Stimulated activated CD8-positive, alpha-beta memory T cell treated with anti-CD3 and anti-CD28 coated beads, Interleukin-4, amount 100 ng/mL, for 24 hours (primary cell): ENCODE measurements around the gene TKT.

Experiments used
- DNase-seq: peaks from one replicate; pipeline ENCODE4 v3.0.0-alpha.2; 2020; ENCODE audit warnings: low read depth

Gene TKT

DNA sequence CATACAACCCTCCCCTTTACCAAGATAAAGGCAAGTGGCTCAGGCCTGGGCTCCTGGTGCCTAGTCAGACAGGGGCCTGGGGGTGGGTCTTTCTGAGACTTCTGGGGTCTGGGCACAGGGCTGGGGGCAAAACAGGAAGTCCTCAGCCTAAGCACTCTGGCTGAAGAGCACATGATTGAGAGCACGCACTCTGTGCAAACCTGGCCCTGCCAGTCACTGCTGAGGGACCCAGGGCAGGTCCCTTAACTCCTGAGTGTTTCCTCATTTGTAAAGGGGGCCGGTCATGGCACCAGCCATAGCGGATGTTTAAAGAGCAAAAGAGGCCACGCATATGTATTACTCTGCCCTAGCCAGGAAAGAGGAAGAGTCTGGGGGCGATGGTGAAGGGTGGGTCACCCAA, 16.0 kb downstream of the TKT start:
- no peak for DNase-seq

DNA sequence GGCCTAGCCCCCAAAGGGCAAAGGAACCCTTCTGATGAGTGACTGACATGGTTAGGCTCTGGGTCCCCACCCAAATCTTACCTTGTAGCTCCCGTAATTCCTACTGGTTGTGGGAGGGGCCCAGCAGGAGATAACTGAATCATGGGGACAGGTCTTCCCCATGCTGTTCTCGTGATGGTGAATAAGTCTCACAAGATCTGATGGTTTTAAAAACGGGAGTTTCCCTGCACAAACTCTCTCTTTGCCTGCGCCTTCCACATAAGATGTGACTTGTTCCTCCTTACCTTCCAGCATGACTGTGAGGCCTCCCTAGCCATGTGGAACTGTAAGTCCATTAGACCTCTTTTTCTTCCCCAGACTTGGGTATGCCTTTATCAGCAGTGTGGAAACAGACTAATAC, 16.9 kb downstream of the TKT start:
- DNase-seq, result no peak

DNA sequence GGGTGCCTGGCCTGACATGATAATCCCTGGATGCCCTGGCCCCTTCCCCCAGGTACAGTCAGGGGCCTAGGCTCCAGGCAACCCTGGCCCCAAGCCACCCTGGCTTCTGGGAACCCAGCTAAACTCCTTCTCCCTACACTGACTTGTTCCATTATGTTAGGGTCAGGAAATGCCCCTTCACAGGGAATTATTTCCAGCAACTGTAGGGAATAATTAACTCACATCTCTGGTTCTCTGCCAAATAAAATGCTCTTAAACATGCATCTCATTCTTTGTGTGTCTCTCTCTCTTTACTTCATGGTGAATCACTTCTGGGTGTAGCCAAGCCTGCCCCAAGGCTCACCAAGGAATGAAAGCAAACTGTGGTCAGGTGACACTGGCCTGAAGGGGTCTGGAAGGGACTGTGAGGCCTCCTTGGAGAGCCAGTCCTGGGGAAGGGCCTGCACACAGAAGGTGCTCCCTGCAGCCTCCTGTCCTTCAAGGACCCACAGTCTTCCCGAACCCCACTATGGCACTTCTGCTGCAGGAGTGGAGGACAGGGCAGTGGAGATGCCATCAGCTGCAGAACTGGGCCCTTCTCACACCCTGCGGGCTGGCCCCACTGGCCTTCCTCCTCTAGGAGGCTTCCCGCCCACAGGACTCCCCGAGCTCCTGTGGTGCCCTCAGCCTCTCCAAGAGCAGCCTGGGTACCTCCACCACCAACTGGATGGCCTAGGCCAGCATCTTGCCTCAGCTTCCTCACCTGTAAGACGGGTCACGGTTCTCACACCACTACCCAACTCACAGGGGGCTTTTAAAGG, 17.6 kb downstream of the TKT start:
- DNase-seq, result no peak

DNA sequence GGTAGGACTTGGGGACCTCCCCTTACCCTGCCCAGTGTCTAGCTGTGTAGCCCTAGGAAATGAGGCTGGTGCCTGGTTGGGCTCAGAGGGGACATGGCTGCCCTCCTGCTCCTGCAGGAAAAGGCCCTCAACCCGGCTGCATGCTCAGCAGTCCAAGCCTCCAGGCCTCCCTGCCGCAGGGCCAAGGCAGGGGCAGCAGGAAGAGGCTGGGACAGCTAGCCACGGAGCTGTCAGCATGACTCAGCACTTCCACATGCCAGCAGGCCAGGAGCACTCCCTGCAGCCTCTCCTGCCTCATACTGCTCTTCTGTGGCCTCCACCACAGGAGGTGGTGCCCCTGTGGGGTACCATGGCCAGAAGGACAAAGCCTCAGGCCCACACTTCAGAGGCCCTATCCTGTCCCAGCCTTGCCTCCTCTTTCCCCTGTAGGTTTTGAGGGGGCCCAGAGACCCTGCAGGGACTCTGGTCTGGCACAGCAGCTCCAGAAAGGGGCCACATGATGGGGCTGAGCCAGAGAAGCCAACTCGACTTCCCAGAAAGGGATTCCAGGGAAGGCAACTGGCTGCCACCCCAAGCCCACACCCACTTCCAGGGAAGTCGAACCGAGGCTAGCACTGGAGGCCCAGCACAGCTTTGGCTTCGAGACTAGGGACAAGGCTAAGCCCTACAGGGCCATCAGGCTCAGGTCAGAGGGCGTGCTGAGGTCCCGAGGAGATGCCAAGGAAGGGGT, 19.5 kb downstream of the TKT start:
- no peak for DNase-seq

DNA sequence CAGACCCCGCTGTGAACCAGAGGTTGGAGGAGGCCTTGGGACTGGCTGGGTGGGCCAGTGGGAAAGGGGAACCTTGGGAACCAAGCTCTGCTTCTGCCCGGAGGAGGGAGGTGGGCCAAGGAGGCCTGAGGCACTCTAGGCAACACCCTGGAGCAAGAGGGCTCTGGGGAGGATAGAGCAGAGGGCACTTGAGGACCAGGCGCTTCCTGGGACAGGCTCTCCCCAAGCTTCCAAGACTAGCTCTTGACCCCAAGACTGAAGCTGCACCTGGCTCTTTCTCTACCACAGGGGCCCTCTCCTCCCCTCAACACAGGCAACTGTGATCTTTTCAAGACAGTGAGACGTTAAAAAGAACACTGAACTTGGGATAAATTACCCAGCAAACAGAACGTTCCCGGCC, 20.3 kb downstream of the TKT start:
- no peak for DNase-seq

DNA sequence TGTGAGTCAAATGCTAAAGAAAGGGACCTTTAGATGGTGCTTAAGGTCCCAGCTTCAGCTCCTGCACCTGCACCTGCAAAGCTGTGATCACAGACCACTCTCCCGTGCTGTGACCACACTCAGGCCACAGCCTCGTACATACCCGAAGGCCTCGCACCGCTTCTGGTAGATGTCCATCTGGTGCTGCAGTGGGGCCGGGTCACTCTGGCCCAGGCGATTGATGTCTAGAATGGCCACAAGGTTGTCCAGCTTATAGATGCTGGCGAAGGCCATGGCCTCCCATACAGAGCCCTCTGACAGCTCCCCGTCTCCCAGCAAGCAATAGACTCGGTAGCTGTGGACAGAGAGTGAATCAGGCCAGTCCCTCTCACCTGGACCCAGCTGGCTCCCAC, 21.0 kb downstream of the TKT start:
- no peak for DNase-seq

DNA sequence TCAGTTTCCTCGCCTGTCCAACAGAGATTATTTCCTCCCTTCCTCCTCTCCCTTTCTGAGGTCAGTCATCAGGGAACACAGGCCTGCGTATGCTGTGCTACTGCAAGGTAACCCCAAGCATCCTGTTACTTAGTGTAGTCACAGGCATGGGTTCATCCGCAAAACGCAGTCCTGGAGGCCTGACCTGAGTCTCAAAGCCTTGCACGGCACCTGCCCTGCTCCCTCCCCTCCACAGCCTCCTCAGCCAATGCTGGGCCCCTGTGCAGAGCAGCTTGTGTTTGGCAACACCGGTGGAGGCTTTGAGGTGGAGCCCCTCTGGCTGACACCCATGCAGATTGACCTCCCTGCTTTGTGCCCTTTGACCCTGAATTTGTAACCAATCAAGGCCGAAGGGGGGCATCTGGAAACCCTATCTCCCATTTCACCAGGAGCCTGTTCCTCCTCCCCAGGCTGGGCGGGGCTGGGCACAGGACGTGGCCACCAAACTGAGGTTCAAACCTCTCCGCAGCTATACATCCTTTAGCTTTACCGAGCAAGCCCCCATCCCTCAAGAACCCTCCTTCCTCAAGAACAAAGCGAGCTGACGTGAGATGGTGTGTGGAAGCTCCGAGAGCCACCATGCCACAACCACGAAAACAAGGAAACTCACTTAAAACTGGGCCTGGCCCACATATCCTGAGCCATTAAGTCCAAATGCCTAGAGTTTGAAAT, 21.5 kb downstream of the TKT start:
- DNase-seq, result no peak

DNA sequence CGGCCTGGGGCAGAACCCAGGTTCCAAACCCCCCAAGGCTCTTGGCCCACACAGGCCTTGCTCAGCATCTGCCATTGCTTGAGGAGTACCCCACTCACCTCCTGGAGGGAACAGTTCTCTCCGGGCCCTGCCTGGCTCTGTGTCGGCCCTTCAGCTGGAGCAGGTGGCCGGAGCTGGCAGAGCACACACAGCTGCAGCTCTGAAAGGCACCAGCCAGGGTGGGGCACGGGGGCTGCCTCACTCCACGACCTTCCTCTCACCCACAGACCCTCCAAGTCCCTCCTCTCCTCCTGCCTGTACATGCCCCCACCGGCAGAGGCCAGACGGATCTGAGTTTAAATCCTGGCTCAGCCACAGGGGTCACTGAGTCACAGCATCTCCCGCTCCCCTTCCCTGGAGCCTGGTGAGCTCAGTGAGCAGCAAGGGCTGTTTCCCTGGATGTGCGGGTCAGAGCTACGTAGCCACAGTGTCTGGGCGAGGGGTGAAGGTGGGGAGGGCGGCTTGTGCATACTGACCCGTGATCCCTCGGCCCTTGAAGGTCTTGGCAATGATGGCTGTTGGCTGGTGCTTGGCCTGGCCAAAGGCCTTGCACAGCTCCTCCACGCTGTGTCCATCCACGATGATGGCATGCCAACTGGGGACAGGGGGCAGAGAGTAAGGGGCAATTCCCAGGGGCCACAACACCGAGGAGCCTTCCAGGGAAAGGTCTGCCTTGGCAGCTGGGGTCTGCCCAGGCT, 23.0 kb downstream of the TKT start:
- DNase-seq, result no peak

DNA sequence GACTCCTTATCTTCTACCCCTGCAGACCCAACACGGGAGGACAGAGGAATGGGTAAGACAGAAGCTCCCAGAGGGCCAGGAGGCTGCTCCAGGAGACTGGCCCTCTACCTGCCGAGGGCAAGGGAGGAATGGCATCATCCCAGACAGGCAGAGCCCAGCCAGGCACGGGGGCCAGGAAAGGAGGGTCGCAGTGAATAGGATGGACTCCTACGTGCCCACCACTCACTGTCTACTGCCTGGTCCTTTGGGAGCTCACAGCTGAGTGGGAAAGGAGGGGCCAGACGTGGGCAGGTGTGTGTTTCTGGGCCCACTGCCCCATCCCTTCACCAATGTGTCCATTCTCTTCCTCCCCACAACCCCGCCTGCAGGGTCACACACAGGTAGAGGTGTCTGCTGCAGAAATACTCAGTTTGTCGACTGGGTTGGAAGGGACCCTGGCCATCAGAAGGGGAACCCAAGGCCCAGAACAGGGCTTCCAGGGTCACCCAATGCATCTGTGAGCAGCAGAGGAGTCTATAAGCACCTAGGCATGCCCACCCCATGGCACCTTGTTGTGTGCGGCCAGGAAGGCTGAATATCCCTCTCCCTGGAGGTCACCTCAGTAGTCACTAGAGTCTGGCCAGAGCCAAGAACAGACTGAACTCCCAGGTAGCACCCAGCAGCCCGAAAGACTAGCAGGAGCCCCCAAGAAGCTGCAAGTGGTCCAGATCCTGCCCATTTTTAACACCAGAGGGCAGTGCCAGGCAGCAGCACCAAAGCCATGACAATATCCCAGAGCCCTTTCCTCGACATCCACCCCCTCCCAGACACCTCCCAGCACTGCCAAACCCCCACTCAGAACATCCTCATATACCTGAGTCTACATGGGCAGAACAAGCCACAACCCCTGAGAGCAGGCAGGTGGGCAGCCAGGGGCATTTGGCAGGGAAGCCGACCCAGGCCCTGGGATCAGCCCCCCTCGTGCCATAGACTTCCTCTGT, 24.0 kb downstream of the TKT start:
- no peak for DNase-seq

DNA sequence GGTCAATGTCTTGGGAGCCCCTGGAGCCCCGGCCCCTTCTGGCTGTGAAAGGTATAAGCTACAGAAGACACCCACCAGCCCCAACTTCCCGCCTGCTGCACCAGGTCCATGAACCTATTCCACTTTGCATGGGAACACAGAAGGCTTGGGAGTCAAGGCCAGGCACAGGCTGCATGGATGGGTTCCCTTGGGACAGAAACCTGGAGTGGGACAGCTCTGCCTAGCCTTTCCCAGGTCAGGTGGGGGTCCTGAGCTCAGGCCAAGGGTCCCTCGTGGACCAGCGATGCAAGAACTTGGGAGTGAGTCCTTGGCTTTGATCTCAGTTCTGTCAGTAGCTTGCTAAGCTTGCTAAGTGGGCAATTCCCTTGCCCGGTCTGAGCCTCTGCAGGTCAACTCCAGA, 25.0 kb downstream of the TKT start:
- DNase-seq, result no peak

DNA sequence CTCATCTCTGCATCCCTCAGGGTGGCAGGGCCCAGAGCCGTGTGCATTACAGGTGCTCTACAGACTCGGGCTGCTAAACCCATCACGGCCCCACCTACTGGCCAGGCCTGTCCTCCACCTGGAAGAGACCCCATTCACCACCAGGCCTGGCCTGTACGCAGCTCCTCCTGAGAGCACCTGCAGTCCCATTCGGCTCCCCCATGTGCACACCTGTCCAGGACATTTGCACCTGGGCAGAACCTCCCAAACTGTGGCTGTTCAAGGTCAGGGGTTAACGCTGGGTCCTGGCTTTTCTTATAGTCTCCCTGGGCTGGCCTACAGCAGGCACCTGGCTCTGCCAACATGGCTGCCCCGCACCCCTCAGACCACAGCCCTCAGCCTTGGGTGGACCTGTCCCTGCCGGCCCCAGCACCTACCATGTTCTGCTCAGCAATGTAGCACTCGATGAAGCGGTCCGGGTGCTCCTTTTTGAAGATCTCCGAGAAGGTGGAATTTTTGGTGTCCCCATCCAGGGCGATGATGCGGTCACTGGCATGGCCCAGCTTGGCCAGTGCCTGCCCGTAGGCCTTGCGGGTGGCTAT, 25.7 kb downstream of the TKT start:
- no peak for DNase-seq

DNA sequence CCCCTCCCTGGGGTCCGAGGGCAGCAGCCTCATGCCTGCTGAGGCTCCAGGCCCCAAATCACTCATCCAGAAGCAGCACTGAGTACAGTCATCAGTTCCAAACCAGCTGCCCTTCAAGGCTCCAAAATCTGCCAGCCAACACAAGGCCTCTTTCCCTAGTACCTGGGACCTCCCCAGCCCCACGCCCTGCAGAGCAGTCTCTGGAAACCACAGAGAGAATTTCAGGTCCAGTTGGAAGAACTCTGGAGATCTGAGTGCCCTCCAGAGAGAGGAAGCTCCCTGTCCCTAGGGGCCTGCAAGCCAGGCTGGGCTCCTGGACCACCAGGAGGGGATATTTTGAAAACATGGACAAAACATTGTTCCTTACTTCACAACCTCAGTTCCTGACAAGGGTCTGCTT, 26.2 kb downstream of the TKT start:
- DNase-seq, result no peak

DNA sequence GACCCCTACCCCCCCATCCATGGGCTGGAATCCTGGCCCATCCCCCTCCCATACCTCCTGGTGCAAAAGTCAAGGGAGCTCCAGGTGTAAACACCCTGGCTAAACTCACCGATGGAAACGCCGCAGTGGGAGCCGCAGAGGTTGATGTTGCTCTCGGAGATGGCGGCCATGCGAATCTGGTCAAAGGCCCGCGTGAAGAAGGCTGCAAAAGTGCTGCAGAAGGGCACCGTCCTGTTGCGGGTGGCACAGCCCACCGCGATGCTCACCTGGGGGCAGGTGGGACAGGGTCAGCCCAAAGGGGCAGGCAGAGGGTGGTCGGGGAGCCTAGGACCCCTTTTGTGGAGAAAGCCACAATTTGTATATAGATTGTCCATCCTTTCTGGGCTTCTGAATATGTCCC, 26.7 kb downstream of the TKT start:
- DNase-seq, result no peak

DNA sequence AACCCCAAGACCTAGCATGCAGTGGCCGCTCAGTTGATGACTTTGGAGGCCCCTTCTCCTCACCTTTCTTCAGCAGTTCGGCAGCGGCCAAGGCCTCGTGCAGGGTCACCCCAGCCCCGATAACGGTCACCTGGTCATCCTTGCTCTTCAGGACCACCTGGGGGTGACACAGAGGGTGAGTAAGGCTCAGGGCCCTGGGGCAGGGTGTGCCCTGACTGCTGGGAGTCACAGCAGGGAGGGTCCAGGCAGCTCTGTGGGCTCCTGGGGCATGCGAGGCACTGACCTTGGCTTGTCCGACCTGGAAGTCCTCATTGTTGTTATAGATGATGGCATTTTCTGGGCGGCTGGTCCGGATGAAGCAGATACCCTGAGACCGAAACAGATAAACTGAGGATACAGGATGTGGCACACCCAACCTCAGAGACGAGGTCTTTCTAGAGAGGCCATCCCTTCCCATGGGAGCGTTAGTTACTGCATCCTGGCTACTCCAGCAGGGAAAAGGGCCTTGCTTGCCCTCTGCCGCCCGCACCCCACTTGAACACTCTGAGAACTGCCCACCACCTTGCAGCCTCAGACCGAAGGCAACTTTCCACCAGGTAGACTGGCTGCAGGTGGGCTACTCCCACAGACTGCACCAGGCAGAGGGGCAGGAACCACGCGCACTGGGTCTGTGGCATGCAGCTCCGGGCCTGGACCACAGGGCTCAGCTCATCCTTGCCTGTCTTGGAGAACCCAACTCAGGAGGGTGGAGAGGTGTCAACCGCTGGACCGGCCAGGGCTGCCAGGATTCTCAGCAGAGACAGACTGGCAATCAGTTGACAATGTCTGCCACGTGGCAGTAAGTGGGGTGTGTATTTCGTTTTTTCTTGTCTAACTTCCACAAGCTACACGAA, 27.6 kb downstream of the TKT start:
- no peak for DNase-seq

DNA sequence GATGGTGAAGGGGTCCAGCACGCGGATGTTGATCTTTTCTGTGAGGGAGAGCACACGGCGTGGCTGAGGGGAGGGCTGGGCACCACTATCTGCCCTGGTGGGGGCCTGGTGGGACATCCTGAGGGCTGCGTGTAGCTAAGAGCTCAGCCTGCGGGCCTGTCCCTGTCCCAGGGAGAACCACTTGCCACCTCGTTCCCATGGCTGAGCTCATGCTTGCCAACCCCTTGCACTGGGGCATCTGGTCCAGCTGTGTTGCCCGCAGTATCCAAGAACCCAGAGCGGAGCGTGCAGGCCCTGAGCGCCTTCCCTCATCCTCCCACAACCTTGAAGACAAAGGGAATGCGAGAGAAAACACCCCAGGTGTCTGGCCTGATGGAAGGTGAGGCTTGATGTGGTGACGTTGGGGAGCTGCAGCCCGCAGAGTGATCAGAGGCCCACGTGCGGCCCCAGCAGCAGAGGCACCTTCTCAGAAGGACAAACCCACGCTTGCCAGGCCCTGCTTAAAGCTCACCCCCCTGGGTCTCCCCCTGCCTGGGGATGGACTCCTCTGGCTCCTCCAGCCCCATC, 28.9 kb downstream of the TKT start:
- no peak for DNase-seq

DNA sequence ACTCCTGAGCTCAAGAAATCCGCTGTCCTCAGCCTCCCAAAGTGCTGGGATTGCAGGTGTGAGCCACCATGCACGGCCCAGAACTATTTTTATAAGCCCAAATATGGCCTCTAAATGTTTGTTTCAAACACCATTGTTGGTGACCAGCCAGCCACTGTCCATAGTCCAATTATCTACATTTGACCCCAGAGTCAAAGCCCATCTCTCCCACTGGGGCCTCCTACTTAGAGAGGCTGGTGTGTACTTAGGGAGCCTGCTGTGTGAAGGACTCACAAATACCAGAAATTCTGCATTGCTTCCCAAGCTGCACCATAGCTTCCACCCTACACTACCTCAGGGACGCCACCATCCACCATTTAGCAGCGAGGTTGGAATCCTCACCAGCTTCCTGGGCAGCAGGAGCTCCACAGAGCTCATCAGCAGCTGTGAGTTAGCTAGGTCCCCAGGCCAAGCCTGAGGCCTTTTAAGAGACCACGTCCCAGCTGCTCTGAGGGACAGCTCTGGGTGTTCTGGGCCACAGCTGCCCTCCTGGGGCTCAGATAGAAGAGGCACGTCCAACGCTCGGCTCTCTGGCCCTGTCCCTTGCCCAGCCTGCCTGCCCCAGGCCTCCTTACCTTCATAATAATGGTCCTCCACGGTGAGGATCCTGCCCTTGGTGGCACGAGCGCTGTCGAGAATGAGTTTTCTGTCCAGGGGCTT, 29.5 kb downstream of the TKT start:
- DNase-seq, result no peak

DNA sequence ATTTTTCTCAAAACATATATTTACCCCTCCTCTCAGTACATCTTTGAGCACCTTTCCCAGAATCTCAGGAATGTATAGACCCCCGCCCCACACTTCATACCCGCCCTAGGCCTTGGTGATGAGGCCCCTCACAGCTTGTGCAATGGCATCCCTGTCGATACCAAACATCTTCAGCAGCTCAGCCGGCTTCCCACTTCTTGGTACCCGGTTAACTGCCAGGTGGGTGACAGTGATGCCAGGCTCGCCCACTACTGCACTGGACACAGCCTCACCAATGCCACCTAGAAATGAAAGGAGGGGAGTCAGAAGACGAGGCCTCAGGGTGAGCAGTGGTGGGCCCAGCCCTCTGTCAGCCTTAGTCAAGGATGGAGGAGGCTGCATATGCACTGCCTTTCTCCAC, 30.2 kb downstream of the TKT start:
- no peak for DNase-seq

DNA sequence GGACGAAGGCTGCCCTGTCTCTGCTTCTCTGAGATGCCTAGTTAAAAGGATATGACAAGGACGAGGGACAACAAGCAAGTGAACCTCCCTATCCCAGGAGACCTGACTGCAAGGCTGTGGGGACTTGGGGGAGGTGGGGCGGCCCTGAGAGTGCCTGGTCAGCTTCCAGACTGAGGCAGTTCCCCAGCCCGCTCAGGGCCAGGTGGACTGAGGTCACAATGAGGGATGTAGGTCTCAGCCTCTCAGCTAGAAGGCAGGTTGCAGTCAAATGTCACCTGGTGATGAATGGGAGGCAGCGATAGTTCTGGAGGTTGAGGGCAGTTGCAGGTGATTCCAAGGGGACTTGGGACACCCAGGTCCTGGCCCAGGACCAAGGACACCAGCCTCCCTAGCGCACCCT, 30.6 kb downstream of the TKT start:
- no peak for DNase-seq

DNA sequence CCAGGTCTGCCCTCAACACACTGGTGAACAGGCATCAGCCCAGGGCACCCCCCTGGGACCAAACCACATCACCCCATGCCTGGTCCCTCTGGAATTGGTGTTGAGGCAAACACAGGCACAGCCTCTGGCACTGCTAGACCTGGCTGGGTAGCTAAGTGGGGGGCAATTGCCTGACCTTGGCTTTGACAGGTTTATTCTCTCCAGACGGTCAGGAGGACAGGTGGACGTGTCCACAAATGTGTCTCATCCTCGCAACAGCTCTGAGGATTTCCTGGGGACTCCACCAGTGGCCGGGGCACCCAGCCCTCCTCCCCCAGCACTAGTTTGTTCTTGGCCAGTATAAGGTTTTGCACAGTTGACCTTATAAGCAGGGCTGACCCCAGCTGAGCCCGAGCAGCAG, 31.3 kb downstream of the TKT start:
- DNase-seq, result no peak
